ENCODE results near the gene NUDT22. TPM values are rescaled to one million over a fixed set of nuclear protein-coding genes. Genes with fewer than 3 reads are reported as not detected.

NUDT22 gene
- total RNA-seq, 1 experiment from 2014 or later: 81.5 TPM

- Histone ChIP-seq H3K4me1 (replicated peaks) (peaks cover 29% of the 10 kb centered on the region), H3K36me3 (peaks cover 35% of the 10 kb centered on the region), H3K4me3 (no peak overlapping the region), H3K27ac (no peak overlapping the region), H3K27me3 (replicated peaks) (no peaks in the 10 kb centered on the region), H3K9me3 (replicated peaks) (no peaks in the 10 kb centered on the region)
- no peak for DNase-seq (ENCODE audit: low read depth in 1 of 2, low spot score in 2 of 2)
These were observed 15.6 kb upstream of the NUDT22 start for GRCh38 chr11:64210301-64211020.

- no peak overlapping the region for H3K27ac ChIP-seq
- no peaks in the 10 kb centered on the region for H3K9me3 ChIP-seq (replicated peaks)
- no peak overlapping the region for H3K4me3 ChIP-seq
- peaks cover 27% of the 10 kb centered on the region for H3K36me3 ChIP-seq
- peaks cover 26% of the 10 kb centered on the region for H3K4me1 ChIP-seq (replicated peaks)
- DNase-seq (ENCODE audit: low read depth in 1 of 2, low spot score in 2 of 2): no peak
- H3K27me3 ChIP-seq (replicated peaks): no peaks in the 10 kb centered on the region
These were observed 14.7 kb upstream of the NUDT22 start for GRCh38 chr11:64211181-64211872.

- DNase-seq (ENCODE audit: low read depth in 1 of 2, low spot score in 2 of 2): no peak
- Histone ChIP-seq H3K27ac (no peak overlapping the region), H3K9me3 (replicated peaks) (no peaks in the 10 kb centered on the region)
These were observed 9.2 kb upstream of the NUDT22 start for GRCh38 chr11:64216879-64217278.

GRCh38 chr11:64218628-64219353 is 7.3 kb upstream of the NUDT22 start:
- Histone ChIP-seq H3K27me3 (replicated peaks) (no peaks in the 10 kb centered on the region), H3K4me1 (replicated peaks) (0 out of 2 replicates have a peak, but pooled peaks cover 3% of the 10 kb centered on the region), H3K27ac (no peak overlapping the region), H3K36me3 (peaks cover 51% of the 10 kb centered on the region), H3K9me3 (replicated peaks) (no peaks in the 10 kb centered on the region), H3K4me3 (no peak overlapping the region)
- DNase-seq (ENCODE audit: low read depth in 1 of 2, low spot score in 2 of 2): peak in 1 of 2 experiments; percentile 49

More at GRCh38 chr11:64216879-64217278, 9.2 kb upstream of the NUDT22 start:
- H3K4me1 ChIP-seq (replicated peaks): 0 out of 2 replicates have a peak, but pooled peaks cover 3% of the 10 kb centered on the region
- H3K36me3 ChIP-seq: peaks cover 37% of the 10 kb centered on the region
- H3K27me3 ChIP-seq (replicated peaks): no peaks in the 10 kb centered on the region
- no peak overlapping the region for H3K4me3 ChIP-seq

GRCh38 chr11:64219354-64219684 is 6.8 kb upstream of the NUDT22 start:
- Histone ChIP-seq H3K27me3 (replicated peaks) (no peaks in the 10 kb centered on the region), H3K4me1 (replicated peaks) (peaks cover 3% of the 10 kb centered on the region; the same call in 1 of the 2 replicates), H3K4me3 (no peak overlapping the region), H3K36me3 (peaks cover 55% of the 10 kb centered on the region), H3K9me3 (replicated peaks) (no peaks in the 10 kb centered on the region), H3K27ac (no peak overlapping the region)
- DNase-seq (ENCODE audit: low read depth in 1 of 2, low spot score in 2 of 2): peak in 1 of 2 experiments; percentile 51

- peak in 1 of 2 experiments; percentile 52 for DNase-seq (ENCODE audit: low read depth in 1 of 2, low spot score in 2 of 2)
- Histone ChIP-seq H3K4me3 (no peak overlapping the region), H3K4me1 (replicated peaks) (peaks cover 6% of the 10 kb centered on the region), H3K27ac (no peak overlapping the region), H3K9me3 (replicated peaks) (no peaks in the 10 kb centered on the region), H3K27me3 (replicated peaks) (no peaks in the 10 kb centered on the region), H3K36me3 (peaks cover 59% of the 10 kb centered on the region)
These were observed 6.3 kb upstream of the NUDT22 start for GRCh38 chr11:64219755-64220154.

- Histone ChIP-seq H3K4me3 (no peak overlapping the region), H3K27ac (no peak overlapping the region), H3K4me1 (replicated peaks) (peaks cover 7% of the 10 kb centered on the region), H3K36me3 (peaks cover 56% of the 10 kb centered on the region), H3K9me3 (replicated peaks) (no peaks in the 10 kb centered on the region), H3K27me3 (replicated peaks) (no peaks in the 10 kb centered on the region)
- DNase-seq (ENCODE audit: low read depth in 1 of 2, low spot score in 2 of 2): peak in 1 of 2 experiments; percentile 47
These were observed 5.8 kb upstream of the NUDT22 start for GRCh38 chr11:64220271-64220670.

- peaks cover 13% of the 10 kb centered on the region for H3K4me1 ChIP-seq (replicated peaks)
- H3K4me3 ChIP-seq: no peak overlapping the region
- DNase-seq (ENCODE audit: low read depth in 1 of 2, low spot score in 2 of 2): peak in 1 of 2 experiments; percentile 47
- H3K27me3 ChIP-seq (replicated peaks): no peaks in the 10 kb centered on the region
- no peaks in the 10 kb centered on the region for H3K9me3 ChIP-seq (replicated peaks)
- peaks cover 56% of the 10 kb centered on the region for H3K36me3 ChIP-seq
- no peak overlapping the region for H3K27ac ChIP-seq
These were observed 5.3 kb upstream of the NUDT22 start for GRCh38 chr11:64220798-64221197.

- Histone ChIP-seq H3K36me3 (peaks cover 66% of the 10 kb centered on the region), H3K27me3 (replicated peaks) (no peaks in the 10 kb centered on the region), H3K9me3 (replicated peaks) (0 out of 2 replicates have a peak, but pooled peaks cover 5% of the 10 kb centered on the region), H3K27ac (no peak overlapping the region), H3K4me1 (replicated peaks) (peaks cover 28% of the 10 kb centered on the region), H3K4me3 (no peak overlapping the region)
- DNase-seq (ENCODE audit: low read depth in 1 of 2, low spot score in 2 of 2): no peak
These were observed 3.4 kb upstream of the NUDT22 start for GRCh38 chr11:64222651-64223000.

GRCh38 chr11:64223001-64223651 is 2.9 kb upstream of the NUDT22 start:
- H3K4me3 ChIP-seq: no peak overlapping the region
- peaks cover 66% of the 10 kb centered on the region for H3K36me3 ChIP-seq
- peak in 1 of 2 experiments; percentile 49 for DNase-seq (ENCODE audit: low read depth in 1 of 2, low spot score in 2 of 2)
- H3K27me3 ChIP-seq (replicated peaks): no peaks in the 10 kb centered on the region
- H3K27ac ChIP-seq: no peak overlapping the region
- H3K9me3 ChIP-seq (replicated peaks): 0 out of 2 replicates have a peak, but pooled peaks cover 5% of the 10 kb centered on the region
- H3K4me1 ChIP-seq (replicated peaks): peaks cover 28% of the 10 kb centered on the region

- Histone ChIP-seq H3K27me3 (replicated peaks) (no peaks in the 10 kb centered on the region), H3K9me3 (replicated peaks) (0 out of 2 replicates have a peak, but pooled peaks cover 5% of the 10 kb centered on the region), H3K27ac (no peak overlapping the region), H3K4me1 (replicated peaks) (peaks cover 29% of the 10 kb centered on the region), H3K4me3 (no peak overlapping the region), H3K36me3 (peaks cover 70% of the 10 kb centered on the region)
- peak in 1 of 2 experiments; percentile 54 for DNase-seq (ENCODE audit: low read depth in 1 of 2, low spot score in 2 of 2)
These were observed 1.8 kb upstream of the NUDT22 start for GRCh38 chr11:64224151-64224890.

- no peak overlapping the region for H3K27ac ChIP-seq
- H3K27me3 ChIP-seq (replicated peaks): no peaks in the 10 kb centered on the region
- peaks cover 66% of the 10 kb centered on the region for H3K36me3 ChIP-seq
- peak overlapping the region; percentile 66 for H3K4me3 ChIP-seq
- H3K4me1 ChIP-seq (replicated peaks): peaks cover 37% of the 10 kb centered on the region
- peak in 1 of 2 experiments; percentile 53 for DNase-seq (ENCODE audit: low read depth in 1 of 2, low spot score in 2 of 2)
- H3K9me3 ChIP-seq (replicated peaks): 0 out of 2 replicates have a peak, but pooled peaks cover 5% of the 10 kb centered on the region
These were observed 1.0 kb upstream of the NUDT22 start for GRCh38 chr11:64224891-64225607.

Measured in SJSA1 (cell line).